ENCODE results near the gene MNS1. TPM values are rescaled to one million over a fixed set of nuclear protein-coding genes. Genes with fewer than 3 reads are reported as not detected.

Gene MNS1, protein sequence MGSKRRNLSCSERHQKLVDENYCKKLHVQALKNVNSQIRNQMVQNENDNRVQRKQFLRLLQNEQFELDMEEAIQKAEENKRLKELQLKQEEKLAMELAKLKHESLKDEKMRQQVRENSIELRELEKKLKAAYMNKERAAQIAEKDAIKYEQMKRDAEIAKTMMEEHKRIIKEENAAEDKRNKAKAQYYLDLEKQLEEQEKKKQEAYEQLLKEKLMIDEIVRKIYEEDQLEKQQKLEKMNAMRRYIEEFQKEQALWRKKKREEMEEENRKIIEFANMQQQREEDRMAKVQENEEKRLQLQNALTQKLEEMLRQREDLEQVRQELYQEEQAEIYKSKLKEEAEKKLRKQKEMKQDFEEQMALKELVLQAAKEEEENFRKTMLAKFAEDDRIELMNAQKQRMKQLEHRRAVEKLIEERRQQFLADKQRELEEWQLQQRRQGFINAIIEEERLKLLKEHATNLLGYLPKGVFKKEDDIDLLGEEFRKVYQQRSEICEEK
- total RNA-seq (1 to 10 TPM; 2.1 to 3.5 TPM), polyA plus RNA-seq (1 to 10 TPM; 2.5 to 3.1 TPM)
- long read RNA-seq, donor 1, partial matches to known transcripts = 3 of 4 reads
- long read RNA-seq, donor 1, other reads (novel, unspliced or antisense) = 1 of 4 reads
- long read RNA-seq, donor 2, partial matches to known transcripts = 1 of 3 reads
- long read RNA-seq, donor 2, other reads (novel, unspliced or antisense) = 1 of 3 reads

GRCh38 chr15:56464893-56465520 lies at the start of gene MNS1:
Gene MNS1, minus strand, starts transcription at chr15:56465137. Its CDS starts 165 bp downstream, at chr15:56464972.
- ATAC-seq (ENCODE audit: low FRiP score) = peak; percentile 97
- intact Hi-C loops (cut with DNase I) = no loop called here

DNA sequence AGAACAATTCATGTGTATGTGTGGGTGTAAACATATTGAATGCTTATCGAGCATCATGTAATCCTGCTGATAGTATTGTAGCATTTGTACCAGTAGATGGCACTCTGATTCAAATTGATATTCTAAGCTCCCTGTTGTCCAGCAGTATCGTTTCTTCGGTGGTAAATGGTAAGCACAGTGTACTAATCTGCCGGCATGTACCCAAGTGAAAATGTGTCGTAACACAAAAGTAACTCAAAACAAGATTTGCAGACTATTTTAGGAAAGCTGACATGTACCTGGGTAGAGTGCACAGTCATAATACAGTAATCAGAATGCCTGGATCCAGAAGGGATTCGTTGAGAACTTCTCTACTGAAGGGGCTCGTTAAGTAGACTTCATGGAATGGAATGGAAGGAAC lies 31.7 kb upstream of the MNS1 start:
- Histone ChIP-seq H3K9me3 (ENCODE audit: control insufficient read depth, low read length) (no peaks in the 10 kb centered on the region), H3K4me3 (ENCODE audit: low read length in 2 of 2) (peak overlapping the region in 1 of 2 donors; percentile 24), H3K36me3 (ENCODE audit: control insufficient read depth in 1 of 2, insufficient read depth in 2 of 2, low read length in 1 of 2) (no peaks in the 10 kb centered on the region), H3K4me1 (ENCODE audit: control insufficient read depth in 1 of 2, insufficient read depth in 2 of 2, low read length in 2 of 2) (no peaks in the 10 kb centered on the region), H3K27ac (ENCODE audit: low read depth in 1 of 2, low read length in 2 of 2) (no peak overlapping the region), H3K27me3 (ENCODE audit: control insufficient read depth in 1 of 2, insufficient read depth in 2 of 2, low read length in 1 of 2) (no peaks in the 10 kb centered on the region)
- ATAC-seq (ENCODE audit: low FRiP score) (peak; percentile 77), DNase-seq (no peak)
- WGBS, 2 donors = 17 to 20% methylated on average over 7 of the region's 7 CpGs
- intact Hi-C loops (cut with DNase I) = loop anchor here (5.0 to 10.0 kb wide), 4 partner anchors 371 to 811 kb away; no protein-coding TSS in a partner anchor

More at GRCh38 chr15:56464893-56465520, at the start of gene MNS1:
- Histone ChIP-seq H3K27me3 (ENCODE audit: control insufficient read depth in 1 of 2, insufficient read depth in 2 of 2, low read length in 1 of 2) (no peaks in the 10 kb centered on the region), H3K4me1 (ENCODE audit: control insufficient read depth in 1 of 2, insufficient read depth in 2 of 2, low read length in 2 of 2) (no peaks in the 10 kb centered on the region), H3K4me3 (ENCODE audit: low read length in 2 of 2) (peak within 1 kb of the TSS; percentile 5 to 63), H3K36me3 (ENCODE audit: control insufficient read depth in 1 of 2, insufficient read depth in 2 of 2, low read length in 1 of 2) (no peaks in the 10 kb centered on the region), H3K27ac (ENCODE audit: low read depth in 1 of 2, low read length in 2 of 2) (no peak within 1 kb of the TSS), H3K9me3 (ENCODE audit: control insufficient read depth, low read length) (no peaks in the 10 kb centered on the region)
- DNase-seq = peak; percentile 93
- 1 to 2% methylated on average over 38 of the region's 38 CpGs for WGBS, 2 donors

DNA sequence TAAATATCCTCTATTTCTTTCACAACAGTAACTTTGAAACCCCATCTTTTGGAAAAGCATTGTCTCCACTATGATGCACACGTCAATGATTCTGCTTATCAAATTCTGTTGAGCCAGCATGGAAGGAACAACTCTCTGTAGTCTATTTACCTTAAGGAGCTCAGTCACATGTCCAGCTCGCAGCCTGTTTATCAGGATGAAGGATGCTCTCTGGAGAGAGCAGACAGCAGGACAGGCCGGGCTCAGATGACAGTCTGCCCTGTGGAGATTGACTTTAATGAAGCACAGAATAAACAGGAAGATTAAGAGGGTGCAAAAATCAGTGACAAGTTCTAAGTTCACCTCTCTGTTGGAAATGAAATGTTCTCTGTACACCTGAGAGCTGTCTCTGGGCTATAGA lies 30.6 kb upstream of the MNS1 start:
- no peak for DNase-seq
- Histone ChIP-seq H3K4me3 (ENCODE audit: low read length in 2 of 2) (no peak overlapping the region), H3K27me3 (ENCODE audit: control insufficient read depth in 1 of 2, insufficient read depth in 2 of 2, low read length in 1 of 2) (no peaks in the 10 kb centered on the region), H3K36me3 (ENCODE audit: control insufficient read depth in 1 of 2, insufficient read depth in 2 of 2, low read length in 1 of 2) (no peaks in the 10 kb centered on the region), H3K9me3 (ENCODE audit: control insufficient read depth, low read length) (no peaks in the 10 kb centered on the region), H3K4me1 (ENCODE audit: control insufficient read depth in 1 of 2, insufficient read depth in 2 of 2, low read length in 2 of 2) (no peaks in the 10 kb centered on the region), H3K27ac (ENCODE audit: low read depth in 1 of 2, low read length in 2 of 2) (no peak overlapping the region)
- intact Hi-C loops (cut with DNase I) = loop anchor here (5.0 to 10.0 kb wide), 4 partner anchors 372 to 812 kb away; no protein-coding TSS in a partner anchor
- no peak for ATAC-seq (ENCODE audit: low FRiP score)
- WGBS, 2 donors = 38 to 53% methylated on average over 3 of the region's 3 CpGs

GRCh38 chr15:56495053-56495452 lies 30.1 kb upstream of the MNS1 start:
- DNase-seq (no peak), ATAC-seq (ENCODE audit: low FRiP score) (no peak)
- no peaks in the 10 kb centered on the region for H3K36me3 ChIP-seq (ENCODE audit: control insufficient read depth in 1 of 2, insufficient read depth in 2 of 2, low read length in 1 of 2)
- 51 to 54% methylated on average over 3 of the region's 3 CpGs for WGBS, 2 donors
- H3K4me1 ChIP-seq (ENCODE audit: control insufficient read depth in 1 of 2, insufficient read depth in 2 of 2, low read length in 2 of 2) = no peaks in the 10 kb centered on the region
- H3K27me3 ChIP-seq (ENCODE audit: control insufficient read depth in 1 of 2, insufficient read depth in 2 of 2, low read length in 1 of 2) = no peaks in the 10 kb centered on the region
- intact Hi-C loops (cut with DNase I) = loop anchor here (5.0 to 10.0 kb wide), 4 partner anchors 372 to 812 kb away; no protein-coding TSS in a partner anchor
- no peaks in the 10 kb centered on the region for H3K9me3 ChIP-seq (ENCODE audit: control insufficient read depth, low read length)
- no peak overlapping the region for H3K27ac ChIP-seq (ENCODE audit: low read depth in 1 of 2, low read length in 2 of 2)
- no peak overlapping the region for H3K4me3 ChIP-seq (ENCODE audit: low read length in 2 of 2)

DNA sequence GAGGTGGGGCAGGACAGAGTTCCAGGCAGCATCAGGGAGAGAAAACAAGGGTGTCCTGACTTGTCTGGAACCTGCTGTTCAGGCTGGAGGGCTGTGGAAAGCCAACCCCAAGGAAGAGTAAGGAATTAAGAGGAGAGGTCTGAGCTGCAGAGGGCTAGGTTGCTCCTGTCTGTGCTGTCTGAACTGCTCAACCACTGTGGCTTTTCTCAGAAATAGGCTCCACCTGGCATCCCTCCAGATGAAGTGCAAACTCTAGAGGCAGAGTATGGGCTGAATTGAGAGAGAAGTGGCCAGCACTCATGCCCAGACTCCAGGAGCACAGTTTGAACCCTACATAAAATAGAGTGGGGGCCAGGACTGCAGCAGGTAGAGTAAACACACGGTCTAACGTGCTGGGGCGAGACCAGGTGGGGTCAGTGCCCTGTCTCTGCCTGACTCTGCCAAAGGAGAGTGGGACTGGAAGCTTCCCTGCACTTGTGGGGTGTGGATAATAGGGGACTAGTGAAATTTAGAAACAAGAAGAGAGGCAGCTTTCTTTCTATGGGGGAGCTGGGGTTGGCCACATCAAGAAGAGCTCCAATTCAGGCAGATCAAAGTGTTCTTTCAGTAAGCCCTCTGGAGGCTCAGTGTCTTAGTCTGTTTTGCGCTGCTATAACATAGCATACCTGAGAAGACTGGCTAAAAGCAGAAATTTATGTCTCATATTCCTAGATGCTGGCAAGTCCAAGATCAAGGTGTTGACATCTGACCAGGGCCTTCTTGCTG lies 28.0 kb upstream of the MNS1 start:
- Histone ChIP-seq H3K9me3 (ENCODE audit: control insufficient read depth, low read length) (no peaks in the 10 kb centered on the region), H3K36me3 (ENCODE audit: control insufficient read depth in 1 of 2, insufficient read depth in 2 of 2, low read length in 1 of 2) (no peaks in the 10 kb centered on the region), H3K27ac (ENCODE audit: low read depth in 1 of 2, low read length in 2 of 2) (no peak overlapping the region), H3K4me3 (ENCODE audit: low read length in 2 of 2) (no peak overlapping the region), H3K27me3 (ENCODE audit: control insufficient read depth in 1 of 2, insufficient read depth in 2 of 2, low read length in 1 of 2) (no peaks in the 10 kb centered on the region), H3K4me1 (ENCODE audit: control insufficient read depth in 1 of 2, insufficient read depth in 2 of 2, low read length in 2 of 2) (no peaks in the 10 kb centered on the region)
- DNase-seq (no peak), ATAC-seq (ENCODE audit: low FRiP score) (no peak)
- 90 to 96% methylated on average over 4 of the region's 4 CpGs for WGBS, 2 donors
- intact Hi-C loops (cut with DNase I) = loop anchor here in 1 of 2 donors (10.0 kb wide), 1 partner anchor 652 kb away; no protein-coding TSS in a partner anchor

GRCh38 chr15:56492236-56492635 lies 27.3 kb upstream of the MNS1 start:
- no peak for DNase-seq
- no peak overlapping the region for H3K27ac ChIP-seq (ENCODE audit: low read depth in 1 of 2, low read length in 2 of 2)
- H3K36me3 ChIP-seq (ENCODE audit: control insufficient read depth in 1 of 2, insufficient read depth in 2 of 2, low read length in 1 of 2) = no peaks in the 10 kb centered on the region
- no peak overlapping the region for H3K4me3 ChIP-seq (ENCODE audit: low read length in 2 of 2)
- no peaks in the 10 kb centered on the region for H3K9me3 ChIP-seq (ENCODE audit: control insufficient read depth, low read length)
- H3K27me3 ChIP-seq (ENCODE audit: control insufficient read depth in 1 of 2, insufficient read depth in 2 of 2, low read length in 1 of 2) = no peaks in the 10 kb centered on the region
- 71 to 89% methylated on average over 3 of the region's 3 CpGs for WGBS, 2 donors
- intact Hi-C loops (cut with DNase I) = loop anchor here in 1 of 2 donors (10.0 kb wide), 1 partner anchor 653 kb away; no protein-coding TSS in a partner anchor
- no peak for ATAC-seq (ENCODE audit: low FRiP score)
- H3K4me1 ChIP-seq (ENCODE audit: control insufficient read depth in 1 of 2, insufficient read depth in 2 of 2, low read length in 2 of 2) = no peaks in the 10 kb centered on the region

- intact Hi-C loops (cut with DNase I) = loop anchor here in 1 of 2 donors (10.0 kb wide), 1 partner anchor 654 kb away; no protein-coding TSS in a partner anchor
- DNase-seq = peak; percentile 74 to 78
- ATAC-seq (ENCODE audit: low FRiP score) = no peak
Measured at GRCh38 chr15:56491110-56491722, 26.3 kb upstream of the MNS1 start.

More at GRCh38 chr15:56491110-56491722, 26.3 kb upstream of the MNS1 start:
- Histone ChIP-seq H3K4me3 (ENCODE audit: low read length in 2 of 2) (no peak overlapping the region), H3K9me3 (ENCODE audit: control insufficient read depth, low read length) (no peaks in the 10 kb centered on the region), H3K27me3 (ENCODE audit: control insufficient read depth in 1 of 2, insufficient read depth in 2 of 2, low read length in 1 of 2) (no peaks in the 10 kb centered on the region), H3K4me1 (ENCODE audit: control insufficient read depth in 1 of 2, insufficient read depth in 2 of 2, low read length in 2 of 2) (no peaks in the 10 kb centered on the region), H3K36me3 (ENCODE audit: control insufficient read depth in 1 of 2, insufficient read depth in 2 of 2, low read length in 1 of 2) (no peaks in the 10 kb centered on the region), H3K27ac (ENCODE audit: low read depth in 1 of 2, low read length in 2 of 2) (no peak overlapping the region)
- WGBS, 2 donors = 35 to 36% methylated on average over 5 of the region's 5 CpGs
